HG03135 (cell line): ENCODE measurements around the gene ACTL6B.
A peak's percentile ranks its signal among the peaks of the same experiment; 100 is the strongest.

Experiments used
- ATAC-seq: cut with Tn5 transposase; IDR thresholded peaks from one replicate; pipeline ENCODE4 v1.9.1; 2021; ENCODE audit warnings: mild to moderate bottlenecking, moderate library complexity; ENCODE audit not compliant: unreplicated experiment

Gene ACTL6B

DNA sequence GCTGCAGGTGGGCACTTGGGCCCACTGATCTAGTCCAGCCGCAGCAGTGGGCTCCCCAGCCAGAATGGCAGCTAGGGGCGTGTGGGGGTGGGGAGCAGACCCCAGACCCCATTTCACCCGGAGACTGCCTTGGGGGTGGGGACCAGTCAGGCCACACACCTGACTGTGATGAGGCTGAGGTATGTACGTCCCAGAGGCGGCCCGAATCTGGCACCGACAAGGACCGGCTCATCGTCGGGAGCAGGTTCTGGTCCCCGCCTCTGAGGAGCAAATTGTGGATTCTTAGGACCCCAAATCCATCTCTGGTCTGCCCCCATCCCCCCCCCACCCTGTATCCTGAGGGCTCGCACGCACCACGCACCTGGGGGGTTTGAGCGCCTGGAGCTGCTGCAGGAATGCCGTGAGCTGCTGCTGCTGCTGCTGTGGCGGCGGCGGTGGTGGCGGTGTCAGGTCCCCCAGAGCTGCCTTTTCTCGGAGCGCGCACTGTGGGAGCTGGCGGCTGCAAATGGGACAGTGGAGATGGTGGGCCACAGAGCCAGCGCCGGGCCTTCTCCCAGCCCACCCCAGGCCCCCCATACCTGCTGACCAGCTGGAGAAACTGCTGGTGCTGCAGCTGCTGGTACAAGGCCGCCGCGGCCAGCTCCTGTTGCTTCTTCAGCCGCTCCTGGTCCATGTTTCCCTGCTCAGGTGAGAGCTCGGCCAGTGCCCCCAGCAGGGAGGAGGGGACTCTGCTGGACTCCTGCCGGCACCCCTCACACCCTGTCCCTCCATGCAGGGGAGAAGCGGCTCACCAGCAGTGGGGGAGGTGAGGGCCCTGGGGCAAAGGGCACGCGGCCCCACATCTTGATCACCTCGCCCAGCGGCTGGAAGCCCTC lies 27.6 kb upstream of the ACTL6B start:
- ATAC-seq, result no peak

DNA sequence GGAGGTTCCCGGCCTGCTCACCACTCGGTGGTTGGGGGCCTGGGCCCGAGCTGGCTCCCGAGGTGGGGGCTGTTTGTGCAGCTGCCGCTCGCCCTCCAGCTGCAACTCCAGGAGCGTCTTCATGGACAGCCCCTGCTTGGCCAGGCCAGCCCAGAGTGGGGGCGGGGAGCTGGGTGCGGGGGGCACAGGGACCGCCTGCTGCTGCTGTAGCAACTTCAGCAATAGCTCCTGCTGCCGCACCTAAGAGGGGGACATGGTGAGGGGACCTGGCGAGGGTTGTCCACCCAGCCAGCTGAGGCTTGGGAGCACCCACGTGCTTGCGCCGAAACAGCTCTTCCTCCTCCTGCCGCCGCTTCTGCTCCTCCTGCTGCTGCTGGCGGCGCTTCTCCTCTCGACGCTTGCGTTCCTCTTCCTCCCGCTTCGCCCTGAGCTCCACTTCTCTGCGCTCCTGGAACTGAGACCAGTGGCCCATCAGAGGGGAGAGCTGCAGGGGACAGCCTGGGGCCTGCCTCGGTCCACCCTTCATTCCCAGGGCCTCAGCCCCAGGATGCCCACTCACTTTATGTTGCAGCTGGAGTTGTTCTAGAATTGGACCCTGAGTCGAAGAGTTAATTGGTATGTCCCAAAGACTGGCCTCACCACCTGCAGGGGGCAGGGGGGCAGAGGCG lies 26.9 kb upstream of the ACTL6B start:
- ATAC-seq, result no peak

DNA sequence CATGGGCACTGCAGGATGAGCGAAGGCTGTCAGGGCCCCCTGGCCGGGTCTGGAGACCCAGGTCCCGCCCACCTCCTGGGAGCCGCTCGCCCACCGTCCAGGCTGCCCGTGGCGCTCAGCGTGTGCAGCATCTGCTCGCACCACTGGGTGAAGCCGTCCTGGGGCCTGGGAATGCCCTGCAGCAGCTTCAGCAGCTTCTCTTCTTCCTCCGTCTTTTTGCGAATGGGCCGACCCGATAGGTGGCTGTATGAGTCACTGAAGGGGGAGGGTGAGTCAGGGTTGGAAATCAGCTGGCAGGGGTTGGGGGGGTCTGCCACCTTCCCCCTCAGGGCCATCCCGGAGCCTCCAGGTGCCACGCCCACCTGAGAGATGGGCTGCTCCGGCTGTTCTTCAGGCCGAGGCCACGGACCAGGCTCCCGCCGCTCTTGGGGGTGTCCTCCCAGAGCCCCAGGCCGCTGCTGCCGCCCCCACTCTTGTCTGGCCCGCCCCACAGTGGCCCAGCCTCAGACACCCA lies 26.0 kb upstream of the ACTL6B start:
- ATAC-seq, result no peak

DNA sequence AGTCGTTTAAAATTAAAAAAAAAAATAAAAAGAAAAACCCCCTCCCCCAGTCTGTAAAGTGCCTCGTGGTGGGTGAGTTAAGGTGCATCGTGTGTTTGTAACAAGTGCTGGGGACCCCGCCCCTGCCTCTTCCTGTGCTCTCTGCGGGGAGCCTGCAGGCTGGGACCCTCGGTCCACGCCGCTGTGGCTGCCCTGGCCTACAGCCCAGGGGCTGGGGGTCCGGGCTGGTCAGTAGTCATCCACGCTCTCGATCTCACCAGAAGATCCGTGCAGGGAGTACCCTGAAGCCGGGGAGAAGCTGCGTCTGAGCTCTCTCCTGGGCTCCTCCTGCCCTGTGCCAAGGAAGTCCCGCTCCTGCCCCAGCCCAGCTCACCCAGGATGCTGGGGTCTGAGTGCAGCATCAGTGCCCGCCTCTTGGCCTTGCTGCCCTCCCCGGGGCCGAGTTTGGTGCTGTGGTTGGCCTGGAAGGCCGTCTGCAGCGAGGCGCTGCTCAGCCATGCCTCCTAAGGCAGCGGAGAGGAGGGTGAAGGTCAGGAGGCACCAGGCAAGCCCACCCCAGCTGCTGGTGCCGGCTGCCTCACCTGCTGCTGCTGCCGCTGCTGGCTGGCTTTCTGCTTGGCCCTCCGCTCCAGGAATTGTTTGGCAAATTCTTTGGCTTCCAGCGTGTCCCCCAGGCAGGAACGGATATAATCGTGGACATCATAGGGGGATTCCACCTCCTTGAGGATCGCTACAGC lies 25.4 kb upstream of the ACTL6B start:
- no peak for ATAC-seq

DNA sequence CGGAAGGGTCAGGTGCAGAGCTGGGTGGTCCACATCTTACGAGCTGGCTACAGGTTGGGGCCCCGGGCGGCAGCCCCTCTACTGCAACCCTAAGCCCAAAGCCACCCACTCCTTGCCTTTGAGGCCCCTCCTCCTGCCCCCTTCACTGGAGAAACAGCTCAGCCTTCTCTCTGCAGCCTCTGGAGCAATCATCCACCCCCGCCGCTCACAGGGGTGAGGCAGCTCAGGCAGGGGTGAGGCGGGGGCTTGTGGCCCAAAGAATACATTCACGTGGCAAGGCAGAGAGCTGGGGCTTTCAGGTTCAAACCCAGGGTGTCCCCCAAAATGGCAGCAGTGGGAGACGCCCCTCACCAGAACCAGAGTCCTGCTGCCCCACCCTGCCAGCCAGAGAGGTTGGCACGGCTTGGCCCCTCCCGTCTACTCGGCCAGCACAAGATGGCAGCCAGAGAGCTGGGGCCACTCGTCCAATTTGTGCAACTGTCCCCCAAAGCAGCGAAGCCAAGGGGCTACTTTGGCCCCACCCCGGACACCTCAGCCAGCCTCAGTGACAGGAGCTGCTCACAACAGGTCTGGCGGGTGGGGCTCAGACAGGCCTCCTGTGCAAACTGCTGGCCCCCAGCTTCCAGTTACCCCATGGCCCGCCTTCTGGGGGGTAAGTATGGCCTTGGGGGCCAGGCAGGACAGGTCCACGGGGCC lies 24.5 kb upstream of the ACTL6B start:
- no peak for ATAC-seq

DNA sequence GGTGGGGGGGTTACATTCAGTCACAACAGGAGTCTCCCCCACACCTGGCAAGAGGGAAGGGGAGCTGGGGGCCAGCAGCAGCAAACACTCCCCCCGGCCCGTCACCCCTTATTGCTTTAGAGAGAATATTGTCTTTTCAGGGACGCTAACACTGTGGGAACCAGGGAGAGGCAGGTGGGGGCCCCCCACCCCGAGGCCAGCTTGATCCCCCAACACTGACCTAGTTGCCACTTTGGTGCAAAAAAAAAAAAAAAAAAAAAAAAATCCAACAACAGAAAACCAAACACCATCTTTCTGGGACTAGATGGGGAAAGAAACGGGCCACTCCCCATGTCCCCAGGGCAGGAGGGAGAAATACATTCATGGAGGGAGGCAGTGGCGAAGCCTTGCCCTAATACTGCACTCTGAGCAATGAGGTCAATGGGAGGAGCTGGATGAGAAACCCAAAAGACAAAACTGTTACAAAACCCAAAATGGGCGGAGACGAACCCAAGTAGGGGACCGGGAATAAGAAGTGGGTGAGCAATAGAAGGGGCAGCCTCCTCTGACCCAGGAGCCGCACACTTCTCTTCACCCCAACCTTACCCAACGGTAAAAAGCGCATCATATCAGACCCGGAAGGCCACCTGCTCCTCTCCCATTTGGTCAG lies 23.8 kb upstream of the ACTL6B start:
- no peak for ATAC-seq

DNA sequence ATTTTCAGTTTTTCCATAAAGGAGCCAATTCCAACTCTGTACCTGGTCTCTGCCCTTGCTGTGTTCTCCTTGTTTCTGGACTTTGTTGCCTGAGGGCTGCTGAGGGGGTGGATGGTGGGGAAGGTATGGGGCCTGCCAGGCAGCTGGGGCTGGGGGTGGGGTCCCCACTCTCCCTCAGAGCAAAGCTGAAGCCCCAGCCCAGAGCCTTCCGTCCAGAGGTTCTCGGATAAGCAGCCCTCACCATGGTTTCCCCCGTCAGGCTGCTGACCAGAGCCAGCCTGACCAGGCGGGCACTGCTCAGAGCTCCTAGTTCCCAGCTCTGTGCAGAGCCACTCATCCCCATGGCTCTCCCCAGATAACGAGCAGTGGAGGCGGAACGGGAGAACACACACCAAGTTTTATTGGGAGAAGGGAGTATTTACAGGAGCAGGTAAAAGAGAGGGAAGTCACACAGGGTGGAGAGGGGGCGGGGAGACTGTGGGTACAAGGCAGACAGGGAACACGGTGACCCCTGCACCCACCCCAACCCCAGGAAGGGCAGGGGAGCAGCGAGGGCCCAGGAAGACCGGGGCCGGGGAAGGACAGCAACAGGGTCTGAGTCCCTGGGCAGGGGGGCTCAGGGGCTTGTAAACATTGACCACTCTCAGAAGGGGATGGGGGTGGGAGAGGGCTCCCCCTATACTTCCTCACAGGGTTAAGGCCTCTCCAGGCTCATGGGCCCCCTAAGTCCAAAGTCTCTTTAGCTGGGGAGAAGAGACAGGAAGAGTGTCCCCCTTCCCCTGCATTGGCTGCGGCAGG lies 23.1 kb upstream of the ACTL6B start:
- ATAC-seq, result no peak

DNA sequence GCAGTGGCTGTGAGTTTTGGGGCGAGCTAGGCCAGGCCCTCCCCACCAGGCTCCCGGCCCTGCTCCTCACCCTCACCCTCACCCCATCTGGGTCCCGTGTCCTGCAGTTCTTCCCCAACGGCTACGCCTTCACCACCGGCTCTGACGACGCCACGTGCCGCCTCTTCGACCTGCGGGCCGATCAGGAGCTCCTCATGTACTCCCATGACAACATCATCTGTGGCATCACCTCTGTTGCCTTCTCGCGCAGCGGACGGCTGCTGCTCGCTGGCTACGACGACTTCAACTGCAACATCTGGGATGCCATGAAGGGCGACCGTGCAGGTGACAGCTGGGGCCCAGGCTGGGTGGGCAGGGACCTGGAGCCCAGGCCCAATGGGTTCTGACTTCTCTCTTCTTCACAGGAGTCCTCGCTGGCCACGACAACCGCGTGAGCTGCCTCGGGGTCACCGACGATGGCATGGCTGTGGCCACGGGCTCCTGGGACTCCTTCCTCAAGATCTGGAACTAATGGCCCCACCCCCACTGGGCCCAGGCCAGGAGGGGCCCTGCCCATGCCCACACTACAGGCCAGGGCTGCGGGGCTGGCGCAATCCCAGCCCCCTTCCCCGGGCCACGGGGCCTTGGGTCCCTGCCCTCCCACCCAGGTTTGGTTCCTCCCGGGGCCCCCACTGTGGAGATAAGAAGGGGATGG lies 22.2 kb upstream of the ACTL6B start:
- ATAC-seq, result no peak

DNA sequence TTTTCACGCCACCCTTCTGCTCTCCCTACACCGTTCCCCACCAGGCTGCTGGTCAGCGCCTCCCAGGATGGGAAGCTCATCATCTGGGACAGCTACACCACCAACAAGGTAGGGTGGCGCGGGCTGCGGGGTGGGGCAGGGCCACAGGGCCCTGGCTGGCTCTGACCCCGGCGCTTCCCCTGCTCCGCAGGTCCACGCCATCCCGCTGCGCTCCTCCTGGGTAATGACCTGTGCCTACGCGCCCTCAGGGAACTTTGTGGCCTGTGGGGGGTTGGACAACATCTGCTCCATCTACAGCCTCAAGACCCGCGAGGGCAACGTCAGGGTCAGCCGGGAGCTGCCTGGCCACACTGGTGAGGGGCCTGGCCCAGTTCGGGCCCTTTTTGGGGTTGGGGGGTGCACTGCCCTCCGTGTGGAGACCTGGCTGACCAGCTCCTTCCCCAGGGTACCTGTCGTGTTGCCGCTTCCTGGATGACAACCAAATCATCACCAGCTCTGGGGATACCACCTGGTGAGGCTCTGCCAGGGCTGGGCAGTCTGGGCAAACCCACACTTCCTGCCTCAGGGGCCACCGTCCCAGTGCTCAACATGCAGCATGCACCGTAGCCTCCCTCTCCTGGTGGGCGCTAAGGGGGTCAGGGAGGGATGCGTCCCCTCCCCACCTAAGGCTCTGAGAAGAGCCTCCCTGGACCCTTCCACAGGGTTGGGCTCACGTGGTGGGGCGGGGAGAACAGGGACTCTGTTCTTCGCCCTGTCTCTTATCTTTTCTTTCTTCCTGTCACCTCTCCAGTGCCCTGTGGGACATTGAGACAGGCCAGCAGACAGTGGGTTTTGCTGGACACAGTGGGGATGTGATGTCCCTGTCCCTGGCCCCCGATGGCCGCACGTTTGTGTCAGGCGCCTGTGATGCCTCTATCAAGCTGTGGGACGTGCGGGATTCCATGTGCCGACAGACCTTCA lies 21.3 kb upstream of the ACTL6B start:
- ATAC-seq, result no peak

DNA sequence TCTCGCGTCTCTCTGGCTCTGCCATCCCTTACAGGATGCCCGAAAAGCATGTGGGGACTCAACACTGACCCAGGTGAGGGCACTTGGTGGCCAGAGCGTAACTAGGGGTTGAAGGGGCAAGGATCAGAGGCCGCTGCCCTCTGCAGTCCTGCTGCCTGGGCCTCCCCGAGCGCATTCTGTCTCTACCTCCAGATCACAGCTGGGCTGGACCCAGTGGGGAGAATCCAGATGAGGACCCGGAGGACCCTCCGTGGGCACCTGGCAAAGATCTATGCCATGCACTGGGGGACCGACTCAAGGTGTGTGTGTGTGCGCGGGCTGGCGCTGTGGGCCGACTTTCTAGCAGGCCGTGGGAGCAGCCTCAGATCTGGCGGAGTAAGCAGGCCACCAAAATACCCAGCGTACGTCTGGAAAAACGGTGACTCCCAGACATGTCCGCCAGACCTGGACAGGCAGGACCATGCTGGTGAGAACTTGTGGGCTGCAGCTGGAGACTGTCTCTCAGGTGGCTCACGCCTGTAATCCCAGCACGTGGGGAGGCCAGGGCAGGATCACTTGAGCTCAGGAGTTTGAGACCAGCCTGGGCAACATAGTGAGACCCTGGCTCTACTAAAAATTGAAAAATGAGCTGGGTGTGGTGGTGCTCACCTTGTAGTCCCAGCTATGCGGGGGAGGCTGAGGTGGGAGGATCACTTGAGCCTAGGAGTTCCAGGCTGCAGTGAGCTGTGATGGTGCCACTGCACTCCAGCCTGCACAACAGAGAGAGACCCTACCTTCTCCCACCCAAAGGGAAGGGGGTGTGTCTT lies 20.5 kb upstream of the ACTL6B start:
- no peak for ATAC-seq

DNA sequence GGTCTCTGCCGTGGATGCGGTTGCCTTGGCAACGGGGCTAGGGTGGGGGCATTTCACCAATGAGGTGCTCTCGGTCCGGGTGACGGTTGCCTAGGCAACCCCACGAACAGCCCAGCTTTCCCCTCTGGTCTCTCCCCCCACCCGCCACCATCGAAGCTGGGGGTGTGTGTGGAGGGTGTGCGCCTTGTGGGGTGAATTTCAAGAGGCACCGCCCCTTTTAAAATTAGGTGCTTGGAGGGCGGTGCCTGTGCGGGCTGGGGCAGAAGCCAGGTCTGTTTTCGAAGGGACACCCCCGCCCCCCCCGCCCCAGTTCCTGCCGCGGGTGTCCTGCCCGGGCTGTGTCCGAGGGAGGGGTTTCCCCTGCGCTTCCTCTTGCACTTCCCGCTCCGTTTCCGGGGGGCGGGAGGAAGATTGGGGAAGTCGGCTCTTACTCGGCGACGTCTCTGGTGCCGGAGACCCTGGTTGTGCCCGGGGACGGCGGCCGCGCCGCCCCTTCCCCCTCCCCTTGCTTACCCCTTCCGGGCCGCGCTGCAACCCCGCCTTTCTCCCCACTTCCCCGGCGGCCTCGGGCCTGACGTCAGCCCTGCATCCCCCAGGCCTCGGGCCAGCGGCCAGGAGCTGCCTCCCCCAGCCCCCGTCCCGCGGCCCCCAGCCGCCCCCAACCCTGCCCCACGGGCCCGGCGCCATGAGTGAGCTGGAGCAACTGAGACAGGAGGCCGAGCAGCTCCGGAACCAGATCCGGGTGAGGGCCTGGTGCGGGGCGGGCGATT lies 19.5 kb upstream of the ACTL6B start:
- ATAC-seq, result peak; percentile 33

DNA sequence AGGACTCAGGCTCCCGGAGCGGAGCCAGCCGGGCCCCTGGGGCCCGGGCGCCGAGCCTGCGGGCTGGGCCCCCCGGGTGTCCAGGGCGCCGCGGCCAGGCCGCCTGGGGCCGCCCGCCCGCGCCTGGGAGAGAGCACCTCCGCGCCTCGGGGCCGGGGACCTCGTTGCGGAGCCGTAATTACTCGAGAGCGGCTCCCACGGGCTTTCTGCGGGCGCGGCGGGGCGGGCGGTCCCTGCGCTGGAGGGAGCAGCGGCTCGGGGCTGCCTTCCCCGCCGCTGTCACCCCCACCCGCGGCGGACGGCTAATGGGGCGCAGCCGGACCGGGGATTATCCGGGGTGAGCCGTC lies 18.8 kb upstream of the ACTL6B start:
- no peak for ATAC-seq

DNA sequence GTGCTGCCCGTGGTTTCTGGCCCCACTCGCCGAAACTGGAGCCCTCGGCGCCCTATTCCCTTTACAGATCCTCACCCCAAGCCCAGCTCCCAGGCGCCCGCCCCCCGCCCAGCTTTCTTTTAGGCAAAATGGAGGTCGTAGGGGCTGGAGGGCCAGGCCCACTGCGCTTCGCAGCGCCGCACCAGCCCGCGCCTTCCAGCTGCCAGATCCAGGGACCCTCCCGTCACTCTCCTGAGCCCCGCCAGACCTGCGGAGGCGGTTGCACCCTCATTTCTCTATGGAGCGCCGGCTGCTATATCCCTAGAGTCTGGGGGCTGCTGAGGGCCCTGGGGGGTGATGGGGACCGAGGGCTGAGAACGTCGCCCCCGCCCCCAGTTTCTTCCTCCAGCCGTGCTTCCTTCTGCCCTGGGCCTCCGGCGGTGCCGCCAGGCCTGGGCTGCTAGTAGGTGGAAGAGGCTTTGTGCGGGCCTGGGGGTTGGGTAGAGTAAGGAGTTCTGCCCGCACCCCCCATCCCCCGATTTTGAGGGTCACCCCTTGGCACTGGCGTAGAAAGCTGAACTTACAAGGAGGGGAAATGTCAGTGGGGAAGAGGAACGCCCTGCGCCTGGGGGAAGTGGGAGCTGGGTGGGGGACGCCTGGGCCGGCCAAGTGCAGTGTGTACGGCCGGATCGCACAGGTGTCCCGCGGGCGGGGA lies 18.3 kb upstream of the ACTL6B start:
- no peak for ATAC-seq

DNA sequence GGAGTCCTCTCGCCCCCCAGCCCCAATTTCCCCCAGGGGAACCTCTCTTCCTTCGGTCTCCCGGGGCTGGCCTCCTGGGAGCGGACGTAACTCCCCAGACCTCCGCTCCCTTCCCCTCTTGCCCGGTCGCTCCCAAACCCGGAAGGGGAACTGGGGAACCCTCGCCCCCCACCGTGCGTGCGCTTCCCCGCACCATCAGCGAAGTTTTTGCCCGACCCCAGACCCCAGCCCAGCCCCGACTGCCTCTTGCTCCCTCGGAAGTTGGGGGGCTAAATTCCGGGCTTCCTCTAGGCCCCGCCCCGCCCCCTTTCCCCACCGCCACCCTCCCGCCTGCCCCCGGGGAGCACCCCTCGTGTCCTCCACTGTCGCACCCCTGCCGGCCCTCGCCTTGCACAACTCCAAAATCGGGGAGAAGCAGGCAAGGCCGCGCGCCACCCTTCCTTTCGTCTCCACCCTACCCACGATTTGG lies 17.7 kb upstream of the ACTL6B start:
- no peak for ATAC-seq

DNA sequence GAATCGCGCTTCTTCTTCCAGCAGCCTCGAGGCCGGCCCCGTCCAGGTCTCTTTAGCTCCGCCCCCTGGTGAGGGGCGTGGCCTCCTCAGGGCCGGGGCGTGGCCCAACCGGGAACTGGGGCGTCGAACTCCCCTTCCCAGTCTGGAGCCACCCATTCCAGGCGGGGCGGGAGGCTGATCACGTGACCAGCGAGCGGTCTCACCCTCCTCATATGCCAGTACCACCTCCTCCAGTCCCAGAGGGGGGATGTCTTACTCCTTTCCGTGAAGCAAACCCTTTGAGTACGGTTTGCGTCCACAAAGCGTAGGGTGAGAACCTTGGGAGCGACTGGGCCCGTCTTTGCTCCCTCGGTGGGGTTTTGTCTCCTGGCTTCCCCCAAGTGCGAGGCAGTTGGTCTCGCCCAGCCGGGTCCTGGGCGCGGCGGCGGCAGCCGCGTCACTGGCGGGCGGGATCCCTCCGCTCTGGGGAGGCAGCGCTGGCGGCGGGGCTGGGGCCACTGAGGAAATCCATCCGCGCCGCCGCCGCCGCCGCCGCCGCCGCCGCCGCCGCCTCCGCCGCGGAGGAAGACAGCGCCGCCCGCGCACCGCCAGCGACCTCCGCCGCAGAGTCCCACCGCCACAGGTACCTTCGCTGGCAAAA lies 17.2 kb upstream of the ACTL6B start, which contains the start of gene GNB2:
Gene GNB2 (plus strand): TSS at position 439 of the 640 bp plus-strand sequence. CDS start 2,526 bp downstream, outside the sequence.
- ATAC-seq, result peak; percentile 50
